NCI-H146 treated with DMSO at 0.1 percent for 48 hours (cell line): ENCODE results near the gene SMCHD1.
"Not testable (repeated sequence)": the region's sequence is repeated elsewhere in the genome, so short reads cannot be mapped to it uniquely, and the experiment has no call there.

Experiments used
- DNase-seq: peaks from one replicate; lab custom pipeline; 2025; ENCODE audit not compliant: unreplicated experiment; lab: John Stamatoyannopoulos, UW

SMCHD1 gene

DNA sequence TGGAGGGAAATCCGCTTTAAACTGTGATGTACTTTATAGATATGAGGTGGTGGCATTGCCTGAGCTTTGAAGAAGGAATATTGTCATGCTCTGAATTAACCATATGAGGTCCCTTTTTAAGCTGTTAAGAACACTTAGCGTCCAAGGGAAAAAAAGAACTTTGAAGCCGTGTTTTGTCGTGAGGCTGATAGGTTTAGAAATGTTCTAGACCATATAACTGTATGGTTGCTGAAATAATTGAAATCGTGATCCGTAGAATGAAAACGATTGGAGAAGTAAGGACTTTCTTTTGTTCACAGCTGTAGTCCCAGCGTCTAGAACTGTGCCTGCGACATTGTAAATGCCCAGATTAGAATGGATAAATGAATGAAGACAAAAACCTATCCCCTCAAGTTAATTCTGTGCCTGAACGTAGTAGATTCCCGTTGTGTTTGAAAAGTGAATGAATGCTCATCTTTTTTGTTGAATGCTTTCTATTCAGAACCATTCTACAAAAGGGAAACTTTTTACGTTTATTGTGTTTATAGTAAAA is 1.5 kb downstream of the SMCHD1 start:
- no peak for DNase-seq

DNA sequence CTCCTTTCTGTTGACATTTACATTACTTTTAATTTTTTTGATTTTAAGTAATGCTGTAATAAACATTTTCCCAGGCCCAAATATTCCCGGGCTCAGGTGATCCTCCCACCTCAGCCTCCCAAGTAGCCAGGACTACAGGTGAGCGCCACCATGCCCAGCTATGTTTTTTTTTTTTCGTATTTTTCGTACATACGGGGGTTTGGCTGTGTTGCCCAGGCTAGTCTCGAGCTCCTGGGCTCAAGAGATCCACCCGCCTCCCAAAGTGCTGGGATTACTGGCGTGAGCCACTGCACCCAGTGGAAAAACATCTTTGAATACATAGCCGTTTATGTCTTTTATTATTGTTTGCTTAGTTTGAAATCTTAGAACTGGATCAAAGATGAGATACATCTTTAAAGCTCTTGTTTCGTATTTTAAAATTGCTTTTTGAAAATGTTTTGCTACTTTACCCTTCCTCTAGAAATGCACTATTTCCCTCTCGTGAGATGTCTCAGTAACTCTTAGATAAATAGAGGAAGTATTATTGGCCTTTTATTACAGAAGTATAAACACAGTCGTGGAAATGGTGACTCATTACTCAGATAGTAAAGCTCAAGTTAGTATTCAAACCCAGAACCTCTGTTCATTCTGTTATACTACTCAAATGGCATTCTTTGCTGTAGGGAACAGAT is 2.4 kb downstream of the SMCHD1 start:
- DNase-seq, result no peak

DNA sequence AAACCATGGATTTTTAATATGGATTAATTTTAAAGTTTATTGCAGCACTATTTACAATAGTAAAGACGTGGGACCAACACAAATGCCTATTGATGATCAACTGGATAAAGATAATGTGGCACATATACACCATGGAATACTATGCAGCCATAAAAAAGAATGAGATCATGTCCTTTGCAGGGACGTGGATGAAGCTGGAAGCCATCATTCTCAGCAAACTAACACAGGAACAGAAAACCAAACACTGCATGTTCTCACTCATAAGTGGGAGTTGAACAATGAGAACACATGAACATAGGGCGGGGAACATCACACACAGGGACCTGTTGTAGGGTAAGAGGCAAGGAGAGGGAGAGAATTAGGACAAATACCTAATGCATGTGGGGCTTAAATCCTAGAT is 5.3 kb downstream of the SMCHD1 start:
- not testable (repeated sequence) for DNase-seq

DNA sequence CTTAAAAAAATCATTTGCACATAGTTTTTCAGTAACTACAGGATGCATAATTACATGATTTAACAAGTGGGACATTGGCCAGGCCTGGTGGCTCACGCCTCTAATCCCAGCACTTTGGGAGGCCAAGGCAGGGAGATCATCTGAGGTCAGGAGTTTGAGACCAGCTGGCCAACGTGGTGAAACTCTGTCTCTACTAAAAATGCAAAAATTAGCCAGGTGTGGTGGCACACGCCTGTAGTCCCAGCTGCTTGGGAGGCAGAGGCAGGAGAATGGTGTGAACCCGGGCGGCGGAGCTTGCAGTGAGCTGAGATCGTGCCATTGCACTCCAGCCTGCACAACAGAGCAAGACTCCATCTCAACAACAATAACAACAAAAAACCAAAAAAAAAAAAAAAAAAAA is 6.8 kb downstream of the SMCHD1 start:
- not testable (repeated sequence) for DNase-seq

DNA sequence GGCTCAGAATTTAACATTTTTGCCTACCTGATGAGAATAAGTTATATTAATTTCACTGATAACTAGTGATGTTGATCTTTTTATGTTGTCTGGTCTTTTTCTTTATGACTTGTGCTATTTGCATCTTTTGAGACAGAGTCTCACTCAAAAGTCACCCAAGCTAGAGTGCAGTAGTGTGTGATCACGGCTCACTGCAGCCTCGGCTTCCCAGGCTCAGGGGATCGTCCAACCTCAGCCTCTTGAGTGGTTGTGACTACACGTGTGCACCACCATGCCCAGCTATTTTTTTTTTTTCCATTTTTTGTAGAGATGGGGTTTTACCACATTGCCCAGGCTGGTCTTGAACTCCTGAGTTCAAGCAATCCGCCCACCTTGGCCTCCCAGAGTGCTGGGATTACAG is 7.5 kb downstream of the SMCHD1 start:
- DNase-seq, result no peak

GRCh38 chr18:2672410-2672809 is 16.9 kb downstream of the SMCHD1 start:
- DNase-seq, result no peak

DNA sequence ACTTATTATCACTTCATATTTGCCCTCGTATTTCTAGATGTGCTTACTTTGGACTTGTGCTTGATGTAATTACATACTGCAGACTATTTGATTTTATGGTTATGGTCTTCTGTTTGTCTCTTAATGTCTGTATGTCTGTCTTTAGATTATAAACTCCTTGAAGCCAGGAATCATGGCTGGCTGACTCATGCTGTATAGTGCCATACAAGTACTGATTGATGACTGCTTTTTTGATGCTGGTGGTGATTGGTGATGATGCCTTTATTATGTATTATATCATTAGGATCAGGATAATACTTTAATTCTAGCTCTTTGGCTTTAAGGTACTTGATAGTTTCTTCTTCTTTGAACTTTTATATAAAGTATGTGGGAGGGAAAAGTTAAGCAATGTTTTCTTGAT is 17.3 kb downstream of the SMCHD1 start:
- DNase-seq, result no peak

DNA sequence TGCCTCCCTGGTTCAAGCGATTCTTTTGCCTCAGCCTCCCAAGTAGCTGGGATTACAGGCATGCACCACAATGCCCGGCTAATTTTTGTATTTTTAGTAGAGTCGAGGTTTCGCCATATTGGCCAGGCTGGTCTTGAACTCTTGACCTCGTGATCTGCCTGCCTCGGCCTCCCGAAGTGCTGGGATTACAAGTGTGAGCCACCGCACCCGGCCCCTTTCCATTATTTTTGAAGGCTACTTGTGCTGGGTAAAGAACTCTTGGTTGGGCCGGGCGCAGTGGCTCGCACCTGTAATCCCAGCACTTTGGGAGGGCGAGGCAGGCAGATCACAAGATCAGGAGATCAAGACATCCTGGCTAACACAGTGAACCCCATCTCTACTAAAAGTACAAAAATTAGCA is 23.4 kb downstream of the SMCHD1 start:
- DNase-seq, result not testable (repeated sequence)

DNA sequence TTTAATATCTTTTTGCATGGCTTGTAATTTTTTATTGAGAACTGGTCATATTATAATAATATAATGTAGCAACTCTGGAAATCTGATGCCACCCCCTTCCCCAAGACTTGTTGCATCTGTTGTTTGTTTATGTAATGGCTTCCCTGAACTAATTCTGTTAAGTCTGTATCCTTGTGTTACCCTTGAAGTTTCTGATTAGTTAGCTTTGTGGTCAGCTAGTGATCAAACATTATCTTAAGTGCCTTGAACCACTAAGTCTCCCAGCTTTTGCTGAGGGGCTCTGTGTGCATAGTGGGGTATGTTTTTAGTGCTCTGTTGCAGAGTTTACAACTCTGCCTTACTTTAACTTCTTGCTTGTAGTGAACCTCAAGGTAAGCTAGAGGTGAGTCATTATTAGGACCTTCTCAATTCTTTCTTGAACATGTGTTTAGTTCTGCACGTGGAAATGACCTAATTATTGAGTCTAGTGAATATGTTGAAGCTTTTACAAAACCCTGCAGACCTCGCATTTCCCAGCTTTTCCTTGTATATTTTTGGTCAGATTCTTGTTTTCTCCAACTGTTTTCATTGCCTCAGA is 24.8 kb downstream of the SMCHD1 start:
- DNase-seq, result no peak

- no peak for DNase-seq
Measured at GRCh38 chr18:2681993-2682603, 26.6 kb downstream of the SMCHD1 start.

GRCh38 chr18:2683055-2683454 is 27.5 kb downstream of the SMCHD1 start:
- DNase-seq, result no peak

GRCh38 chr18:2686349-2686968 is 30.9 kb downstream of the SMCHD1 start:
- DNase-seq, result no peak

GRCh38 chr18:2687390-2688001 is 32.0 kb downstream of the SMCHD1 start:
- no peak for DNase-seq

DNA sequence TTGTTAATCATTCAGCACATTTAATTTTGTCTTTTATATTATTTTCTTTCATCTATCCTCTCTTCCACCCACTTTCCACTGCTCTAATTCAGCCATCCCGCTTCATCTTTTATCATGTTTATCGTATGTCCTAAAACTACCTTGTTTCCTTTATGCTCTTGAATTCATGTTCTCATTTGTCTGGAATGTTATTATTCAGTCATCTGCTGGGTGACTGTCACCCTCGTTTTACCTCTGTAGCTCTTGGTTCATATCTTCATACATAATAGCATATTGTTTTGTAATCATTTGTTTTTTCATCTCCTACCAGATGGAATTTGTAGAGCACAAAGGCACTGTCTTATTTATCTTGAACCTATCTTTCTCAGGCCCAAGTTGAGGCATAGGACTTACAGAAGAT is 37.0 kb downstream of the SMCHD1 start:
- no peak for DNase-seq

DNA sequence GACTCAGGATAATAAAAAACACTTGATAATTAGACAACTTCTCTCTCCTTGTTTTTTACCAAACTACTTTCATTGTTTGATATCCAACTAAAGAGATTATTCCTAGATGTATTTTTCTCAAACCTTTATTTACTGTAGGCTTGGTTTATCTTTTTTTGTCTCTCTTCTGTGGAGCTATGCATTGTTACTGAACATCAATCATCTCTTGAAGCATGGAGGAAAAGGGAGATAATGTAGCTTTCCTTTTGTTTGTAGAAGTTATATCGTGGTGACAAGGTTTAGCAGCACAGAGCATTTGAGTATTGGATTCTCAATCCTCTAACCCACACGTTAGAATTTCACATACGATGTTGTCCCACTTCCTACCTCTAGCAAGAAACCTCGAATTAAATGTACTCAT is 41.7 kb downstream of the SMCHD1 start:
- no peak for DNase-seq

DNA sequence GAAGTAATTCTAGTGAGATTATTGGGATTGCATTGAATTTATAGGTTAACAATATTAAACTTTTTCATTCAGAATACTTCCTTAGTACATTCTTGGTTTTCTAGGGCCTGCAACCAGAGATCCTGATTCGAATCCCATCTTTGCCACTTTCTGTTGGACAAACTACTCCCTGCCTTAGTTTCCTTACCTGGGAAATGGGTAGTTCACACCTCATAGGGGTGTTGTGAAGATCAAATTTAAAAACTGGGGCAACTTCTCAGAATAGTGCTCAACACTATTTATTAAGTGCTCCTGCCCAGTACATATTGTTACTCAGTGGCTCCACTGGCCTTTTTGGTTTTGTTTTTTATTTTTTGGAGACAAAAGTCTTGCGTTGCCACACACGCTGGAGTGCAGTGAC is 43.5 kb downstream of the SMCHD1 start:
- DNase-seq, result no peak

DNA sequence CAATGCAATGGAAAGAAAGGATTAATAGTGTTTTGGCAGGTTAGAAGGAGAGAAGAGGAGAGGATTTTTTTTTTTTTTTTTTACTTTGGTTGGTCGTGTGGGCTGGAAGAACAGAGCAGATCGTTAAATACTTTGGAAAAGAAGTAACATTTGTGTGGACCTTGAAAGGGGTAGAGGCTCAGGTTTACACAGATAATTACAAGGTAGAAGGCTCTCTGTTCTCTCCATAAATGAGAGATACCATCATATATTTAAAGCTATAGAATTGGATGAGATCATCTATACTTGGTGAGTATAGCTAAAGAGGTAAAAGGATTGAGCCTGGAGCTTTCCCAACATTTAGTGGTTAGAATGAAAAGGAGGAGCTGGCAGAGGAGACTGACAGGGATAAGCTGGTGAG is 49.0 kb downstream of the SMCHD1 start:
- DNase-seq, result no peak

- DNase-seq, result no peak
Measured at GRCh38 chr18:2706903-2707302, 51.4 kb downstream of the SMCHD1 start.

DNA sequence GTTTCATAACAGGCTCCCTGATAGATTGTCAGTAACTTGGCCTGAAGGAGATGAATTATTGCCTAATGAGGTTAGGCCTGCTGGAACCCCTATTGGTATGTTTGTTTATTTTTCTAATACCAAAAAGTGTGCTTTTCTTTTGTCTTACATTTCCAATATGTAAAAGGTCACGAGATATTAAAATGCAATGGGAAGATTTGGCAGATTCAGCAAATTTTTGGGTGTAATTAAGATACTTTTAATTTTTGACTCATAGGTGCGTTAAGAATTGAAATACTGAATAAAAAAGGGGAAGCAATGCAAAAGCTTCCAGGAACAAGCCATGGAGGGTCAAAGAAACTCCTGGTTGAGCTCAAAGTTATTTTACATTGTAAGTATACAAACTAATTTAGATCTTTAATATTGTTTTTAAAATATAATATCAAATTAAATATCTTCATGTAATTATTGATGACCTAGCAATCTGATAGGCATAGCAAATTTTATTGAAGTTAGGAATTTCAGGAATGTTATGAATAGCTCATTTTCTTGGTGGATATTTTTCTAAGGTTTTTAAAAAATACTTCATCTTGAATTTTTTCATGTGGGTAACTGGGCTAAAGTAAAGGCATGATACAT is 52.1 kb downstream of the SMCHD1 start:
- no peak for DNase-seq

- no peak for DNase-seq
Measured at GRCh38 chr18:2709316-2709715, 53.8 kb downstream of the SMCHD1 start.

GRCh38 chr18:2714140-2714539 is 58.6 kb downstream of the SMCHD1 start:
- DNase-seq, result no peak
